Panc1 (cell line): ENCODE results near the gene LOXL3.

Experiments
- CTCF ChIP-seq: fragments of 450-650 bp; IDR thresholded peaks from 2 replicates; pipeline ENCODE4 v1.5.1; 2017; ENCODE audit warnings: mild to moderate bottlenecking
- POLR2AphosphoS5 ChIP-seq: IDR thresholded peaks from 2 replicates; pipeline ENCODE4 v1.6.1; 2012; ENCODE audit warnings: mild to moderate bottlenecking, low read depth, low read length, moderate library complexity
- SIN3A ChIP-seq: IDR thresholded peaks from 2 replicates; pipeline ENCODE4 v1.6.1; 2012; ENCODE audit warnings: low read depth, mild to moderate bottlenecking, low read length, moderate library complexity, borderline replicate concordance; ENCODE audit not compliant: insufficient read depth

DNA sequence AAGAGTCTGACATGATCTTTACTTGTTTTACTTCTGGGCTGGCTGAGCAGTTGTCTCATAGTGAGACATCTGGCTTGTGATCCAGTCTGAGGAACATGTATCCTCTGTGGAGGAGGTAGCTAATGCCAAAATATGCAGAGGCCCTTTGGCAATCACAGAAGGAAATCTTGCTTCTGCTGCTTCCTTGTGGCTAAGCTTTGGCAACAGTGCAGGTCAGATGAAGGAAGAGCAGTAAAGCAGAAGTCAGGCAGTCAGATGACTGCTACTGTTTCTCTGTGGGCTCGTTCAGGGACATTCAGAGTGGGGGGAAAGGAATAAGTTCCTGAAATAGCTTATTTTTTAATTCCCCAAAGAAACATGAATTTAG lies 23.1 kb upstream of the LOXL3 start:
- TF ChIP-seq CTCF (no peak), POLR2AphosphoS5 (no peak), SIN3A (no peak)
